GM20431 (cell line): ENCODE results near the gene AIFM1.
"Not testable (repeated sequence)": the region's sequence is repeated elsewhere in the genome, so short reads cannot be mapped to it uniquely, and the experiment has no call there.

Experiments used
- in situ Hi-C: fragments of 300-500 bp; cut with MseI, MboI; formaldehyde crosslinking; loops from one replicate; pipeline ENCODE4 v1.15.0; 2020; ENCODE audit warnings: low sequenced_read_pairs; ENCODE audit not compliant: unreplicated experiment

The AIFM1 gene

DNA sequence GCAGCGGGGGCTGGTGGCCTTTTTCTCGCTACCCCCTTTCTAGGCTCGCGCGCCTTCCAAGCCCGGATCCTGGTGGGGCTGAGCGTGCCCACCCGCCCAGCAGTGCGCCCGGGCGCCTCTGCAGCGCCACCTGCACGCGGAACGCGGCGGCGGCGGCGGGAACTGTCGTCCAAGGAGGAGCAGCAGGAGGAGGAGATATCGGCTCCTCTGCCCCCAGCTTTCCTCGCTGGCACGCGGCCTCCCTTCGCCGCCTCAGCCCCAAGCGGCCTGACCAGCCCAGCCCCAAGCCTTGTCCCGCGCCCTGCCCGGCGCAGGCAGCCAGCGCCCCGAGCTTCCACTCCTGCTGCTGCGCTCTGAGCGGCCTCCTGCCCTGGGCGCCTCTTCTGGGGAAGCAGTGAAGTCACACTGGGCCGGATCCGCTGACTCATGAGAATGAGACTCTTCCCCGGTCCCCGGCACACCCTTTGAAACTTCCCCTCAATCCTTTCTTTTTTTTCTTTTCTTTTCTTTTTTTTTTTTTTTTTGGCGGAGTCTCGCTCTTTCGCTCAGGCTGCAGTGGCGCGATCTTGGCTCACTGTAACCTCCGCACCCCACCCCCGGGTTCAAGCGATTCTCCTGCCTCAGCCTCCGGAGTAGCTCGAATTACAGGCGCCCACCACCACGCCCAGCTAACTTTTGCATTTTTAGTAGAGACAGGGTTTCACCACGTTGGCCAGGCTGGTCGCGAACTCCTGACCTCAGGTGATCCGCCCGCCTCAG, 44.7 kb downstream of the AIFM1 start:
- in situ Hi-C loops = no loop called here

DNA sequence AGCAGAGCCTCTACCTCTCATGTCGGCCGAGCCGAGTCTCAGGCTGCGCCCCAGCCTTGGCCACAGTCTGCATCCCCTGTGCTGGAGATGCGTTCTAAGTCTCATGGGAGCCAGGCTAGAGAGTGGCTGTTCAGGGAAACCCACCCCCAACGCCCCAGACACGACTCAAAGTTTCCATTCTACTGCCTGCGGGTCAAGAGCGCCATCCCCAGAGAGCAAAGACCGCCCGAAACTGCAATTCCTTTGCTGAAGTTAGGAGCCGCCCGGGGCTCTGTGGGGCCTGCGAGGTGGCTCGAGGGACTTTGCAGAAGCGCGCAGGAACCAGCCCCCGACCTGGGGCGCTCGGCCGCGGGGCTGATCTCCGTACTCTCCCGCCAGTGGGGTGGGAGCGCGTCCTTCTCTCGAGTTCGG, 45.3 kb downstream of the AIFM1 start:
- in situ Hi-C loops = no loop called here

- in situ Hi-C loops = no loop called here
Measured at GRCh38 chrX:130119312-130119898, 46.2 kb downstream of the AIFM1 start.

GRCh38 chrX:130118441-130119311, 47.0 kb downstream of the AIFM1 start:
- in situ Hi-C loops = no loop called here

DNA sequence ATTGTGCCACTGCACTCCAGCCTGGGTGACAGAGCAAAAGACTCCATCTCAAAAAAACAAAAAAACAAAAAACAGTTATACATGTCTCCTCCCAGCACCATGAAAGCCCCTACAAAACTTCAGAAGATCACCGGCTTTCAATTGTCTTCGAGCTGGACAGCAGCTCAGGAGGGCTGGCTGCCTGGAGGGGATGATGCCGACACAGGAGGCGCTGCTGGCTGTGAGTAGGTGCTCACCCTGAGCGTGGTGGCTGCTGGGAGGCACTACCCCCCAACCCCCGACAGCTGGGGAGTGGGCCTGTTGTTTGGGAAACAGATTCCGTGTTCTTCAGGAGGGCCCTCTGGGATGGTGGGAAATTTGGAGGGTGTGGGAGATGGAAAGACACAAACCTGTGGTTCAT, 48.5 kb downstream of the AIFM1 start:
- in situ Hi-C loops = no loop called here

DNA sequence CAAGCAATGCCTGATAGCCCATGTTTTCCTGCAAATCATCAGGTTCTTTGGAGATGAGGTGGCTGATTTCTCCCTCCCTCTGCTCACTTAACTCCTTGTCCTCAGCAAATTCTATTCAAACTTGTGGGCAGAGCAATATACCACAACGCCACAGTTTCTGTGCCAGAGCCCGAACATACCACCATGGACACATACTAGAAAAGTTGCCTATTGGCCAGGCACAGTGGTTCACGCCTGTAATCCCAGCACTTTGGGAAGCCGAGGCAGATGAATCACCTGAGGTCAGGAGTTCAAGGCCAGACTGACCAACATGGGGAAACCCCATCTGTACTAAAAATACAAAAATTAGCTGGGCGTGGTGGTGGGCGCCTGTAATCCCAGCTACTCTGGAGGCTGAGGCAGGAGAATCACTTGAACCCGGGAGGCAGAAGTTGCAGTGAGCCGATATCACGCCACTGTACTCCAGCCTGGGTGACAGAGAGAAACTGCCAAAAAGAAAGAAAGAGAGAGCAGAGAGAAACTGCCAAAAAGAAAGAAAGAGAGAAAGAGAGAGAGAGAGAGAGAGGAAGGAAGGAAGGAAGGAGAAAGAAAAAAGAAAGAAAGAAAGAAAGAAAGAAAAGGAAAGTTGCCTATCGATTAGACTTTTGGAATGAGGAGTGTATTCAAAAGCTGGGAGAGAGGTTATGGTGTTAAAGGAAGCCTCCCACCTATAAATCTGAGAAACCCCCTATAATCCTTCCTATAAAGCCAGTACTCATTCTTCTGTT, 50.3 kb downstream of the AIFM1 start:
- in situ Hi-C loops = not testable (repeated sequence)

DNA sequence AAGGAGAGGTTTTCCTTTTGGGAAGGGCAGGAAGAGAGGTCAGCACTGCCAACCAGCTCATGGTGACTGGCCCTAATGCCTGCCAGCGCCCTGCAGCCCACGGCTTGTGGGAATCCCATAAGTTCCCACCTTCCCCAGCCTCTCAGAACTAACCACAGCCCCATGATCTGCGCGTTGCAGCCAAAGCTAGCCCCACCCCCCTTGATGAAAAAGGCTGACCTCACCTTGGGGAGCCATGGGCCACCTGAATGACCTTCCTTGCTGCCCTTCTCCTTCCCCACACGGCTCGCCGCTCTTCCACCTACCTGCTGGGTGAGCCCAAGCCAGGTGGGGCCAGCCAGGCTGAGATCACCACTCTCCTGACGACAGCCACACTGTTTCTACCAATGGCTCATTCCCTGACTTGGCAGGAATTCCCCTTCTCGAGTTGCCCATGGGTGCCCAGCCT, 51.5 kb downstream of the AIFM1 start:
- in situ Hi-C loops = no loop called here

DNA sequence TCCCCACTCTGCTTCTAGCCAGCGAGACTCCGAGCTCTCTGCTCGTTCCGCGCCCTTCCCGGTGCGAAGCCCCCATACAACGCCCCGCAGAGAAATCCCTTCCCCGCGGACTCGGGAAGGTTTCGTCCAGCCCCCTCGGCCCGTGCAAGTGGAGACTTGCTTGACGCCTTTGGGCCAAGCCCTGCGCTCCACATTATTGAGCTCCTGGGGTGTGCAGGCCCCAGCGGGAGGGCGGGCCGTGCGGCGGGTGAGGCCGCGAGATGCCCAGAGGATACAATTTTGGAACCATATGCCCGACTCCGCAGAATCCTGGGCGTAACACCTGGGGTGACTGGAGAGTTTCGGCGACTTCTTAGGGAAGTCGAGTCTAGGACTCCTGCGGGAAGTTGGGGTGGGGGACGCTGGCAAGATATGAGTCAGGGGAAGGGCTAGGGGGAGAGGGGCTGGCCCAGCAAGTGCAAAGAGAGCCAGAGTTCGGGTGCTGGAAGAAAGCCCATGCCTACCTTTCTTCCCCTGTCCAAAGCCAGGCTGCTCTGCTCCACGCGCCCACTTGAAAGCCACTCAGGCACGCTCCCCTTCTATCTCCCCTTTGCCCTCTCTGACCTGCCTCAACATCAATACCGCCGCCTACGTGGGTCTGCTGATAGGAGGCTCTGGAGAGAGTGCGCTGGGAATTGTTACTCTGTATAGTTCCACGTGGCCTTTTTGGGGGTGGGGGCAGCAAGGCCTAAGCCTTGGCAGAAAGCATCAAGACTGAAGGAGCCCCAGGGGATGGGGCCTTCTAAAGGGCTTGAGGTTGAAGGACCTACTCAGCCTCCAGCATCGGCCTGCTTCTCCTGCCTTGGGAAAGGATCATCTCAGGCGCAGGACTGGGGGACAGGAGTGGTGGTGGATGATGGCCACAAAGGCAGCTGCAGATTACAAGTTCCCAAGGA, 54.2 kb downstream of the AIFM1 start:
- in situ Hi-C loops = no loop called here

DNA sequence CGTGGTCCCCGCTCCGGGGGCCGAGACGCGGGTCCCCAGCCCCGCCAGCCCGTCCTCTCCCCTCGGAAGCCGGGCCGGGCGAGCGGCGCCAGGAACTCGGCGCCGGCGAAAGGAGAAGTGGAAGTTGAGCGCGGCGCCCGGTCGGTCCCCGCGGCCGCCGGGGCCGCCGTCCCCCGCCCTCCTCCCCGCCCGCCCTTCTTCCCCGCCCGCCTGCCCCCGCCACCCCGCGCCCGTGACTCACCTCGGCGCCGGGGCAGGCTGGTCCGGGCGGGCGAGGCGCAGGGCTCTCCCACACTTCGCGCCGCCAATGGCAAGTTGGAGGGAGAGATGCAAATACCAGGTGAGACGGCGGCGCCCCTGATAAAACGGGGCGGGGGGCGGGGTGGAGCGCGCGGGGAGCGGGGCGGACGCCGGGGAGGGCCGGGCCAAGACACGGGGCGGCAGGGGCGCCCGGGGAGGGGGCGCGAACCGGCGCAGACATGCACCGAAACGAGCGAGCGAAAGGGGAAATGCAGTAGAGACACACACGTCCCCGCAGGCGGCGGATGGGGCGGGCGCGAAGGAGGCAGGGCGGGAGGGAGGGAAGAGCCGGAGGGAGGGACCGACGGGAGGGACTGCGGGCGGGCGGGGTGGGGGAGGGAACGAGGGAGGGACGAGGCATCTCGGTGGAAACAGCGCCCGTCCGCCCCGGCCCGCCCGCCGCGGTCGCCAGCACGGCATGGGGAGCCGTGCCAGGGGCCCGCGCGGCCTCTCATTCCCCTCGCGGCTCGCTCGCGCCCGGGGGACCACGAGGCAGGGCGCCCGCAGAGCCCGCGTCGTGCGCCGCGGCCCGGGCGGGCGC, 55.0 kb downstream of the AIFM1 start, which contains the start of gene ELF4:
TSS of gene ELF4 (minus strand) at position 119 of the 841 bp plus-strand sequence. CDS start 29,167 bp downstream, outside the sequence.
- in situ Hi-C loops = no loop called here

DNA sequence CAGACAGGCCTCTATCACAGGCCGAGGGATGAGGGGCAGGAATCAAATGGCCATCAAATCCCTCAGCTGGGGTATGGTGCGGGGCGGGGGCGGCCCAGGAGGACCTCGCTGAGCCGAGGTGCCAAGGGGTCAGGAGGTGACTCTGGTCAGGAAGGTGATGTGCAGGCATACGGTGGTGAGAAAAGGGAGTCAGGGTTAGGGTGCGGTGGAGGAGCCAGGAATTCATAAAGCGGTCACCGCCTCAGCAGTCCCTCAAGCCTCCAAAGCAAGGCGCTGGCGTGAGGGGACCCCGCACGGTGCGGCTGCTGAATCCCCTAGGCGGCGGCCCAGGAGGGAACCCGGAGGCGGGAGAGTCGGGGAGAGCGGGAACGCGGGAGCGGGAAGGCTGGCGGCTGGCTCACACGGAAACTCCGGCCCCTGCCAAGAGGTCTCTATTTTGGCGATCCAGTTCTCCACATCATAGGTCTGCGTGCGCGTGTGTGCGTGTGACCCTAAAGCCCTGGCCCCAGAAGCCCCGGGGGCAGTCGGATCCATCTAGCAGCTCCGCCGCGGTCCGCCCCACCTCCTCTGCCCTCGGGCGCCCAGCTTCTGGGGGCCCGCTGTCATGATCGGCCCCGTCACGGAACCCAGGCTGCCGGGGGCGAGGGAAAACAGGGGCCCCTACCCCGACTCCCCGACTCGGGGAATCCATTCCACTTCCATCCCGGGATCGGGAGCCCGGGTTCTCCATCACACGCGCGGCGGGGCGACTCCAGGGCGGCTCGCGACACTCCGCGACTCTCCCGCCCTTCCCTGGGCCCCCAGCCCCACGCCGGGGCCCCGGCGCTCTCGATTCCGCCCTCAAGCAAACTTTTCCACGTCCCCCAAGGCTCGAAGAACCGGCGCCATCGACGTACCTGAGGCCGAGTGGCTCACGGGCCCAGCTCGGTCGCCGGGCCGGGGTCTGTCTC, 55.9 kb downstream of the AIFM1 start:
- in situ Hi-C loops = no loop called here

DNA sequence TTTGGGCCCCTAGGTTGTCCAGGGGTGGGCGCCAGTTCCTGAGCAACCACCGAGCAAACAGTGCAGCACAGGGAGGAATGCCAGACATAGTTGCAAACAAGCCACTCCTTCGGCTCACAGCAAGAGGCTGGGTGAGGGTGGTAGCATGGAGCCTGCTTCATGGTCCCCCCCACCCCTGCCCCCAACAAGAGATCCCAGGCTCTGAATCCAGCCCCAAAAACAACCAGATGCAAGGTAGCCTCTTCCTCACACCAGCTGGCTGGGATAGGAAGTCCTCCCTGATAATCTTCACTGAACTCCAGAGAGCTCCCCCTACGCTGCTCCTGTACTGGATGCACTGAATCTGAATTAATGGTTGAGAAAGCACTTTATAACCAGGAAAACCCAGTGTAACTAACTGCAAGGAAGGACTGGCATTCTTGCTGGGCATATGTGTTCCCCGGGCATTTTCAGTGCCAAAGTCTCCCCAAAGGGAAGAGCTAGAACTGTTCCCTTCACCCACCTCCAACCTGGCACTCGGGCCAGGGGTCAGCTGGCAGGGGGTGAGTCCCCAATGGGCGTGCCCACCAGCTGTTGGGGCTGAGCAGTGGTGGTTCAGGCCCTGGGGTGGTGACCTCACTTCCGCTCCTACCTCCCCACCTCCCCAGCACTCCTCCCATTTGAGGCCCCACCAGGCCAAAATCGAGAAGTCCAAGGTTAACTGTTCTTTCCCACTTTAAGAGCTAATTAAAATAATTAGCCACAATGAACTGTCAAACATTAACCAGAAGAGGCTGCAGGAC, 56.8 kb downstream of the AIFM1 start:
- in situ Hi-C loops = no loop called here

DNA sequence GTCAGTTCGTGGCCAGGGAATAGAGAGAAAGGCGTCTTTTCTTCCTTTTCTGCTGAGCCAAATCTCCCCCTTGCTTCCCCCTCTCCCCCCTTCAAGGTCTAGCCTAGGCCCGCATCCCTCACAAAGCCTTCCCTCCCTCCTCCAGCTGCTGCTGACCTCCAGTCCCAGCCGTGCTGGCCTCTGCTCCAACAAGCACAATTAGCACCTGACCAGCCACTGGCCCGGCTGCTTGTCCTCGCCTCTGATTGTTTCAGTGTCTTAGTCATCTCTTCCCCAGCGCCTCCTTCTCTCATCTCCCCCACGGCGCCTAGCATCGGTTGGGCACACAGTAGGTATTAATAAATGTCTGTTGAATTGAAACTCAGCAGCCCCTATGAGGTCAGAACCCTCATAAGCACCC, 59.6 kb downstream of the AIFM1 start:
- in situ Hi-C loops = no loop called here

GRCh38 chrX:130105244-130105643, 60.4 kb downstream of the AIFM1 start:
- in situ Hi-C loops = no loop called here

- in situ Hi-C loops = no loop called here
Measured at GRCh38 chrX:130103605-130104004, 62.0 kb downstream of the AIFM1 start.

GRCh38 chrX:130100180-130100579, 65.5 kb downstream of the AIFM1 start:
- in situ Hi-C loops = no loop called here

DNA sequence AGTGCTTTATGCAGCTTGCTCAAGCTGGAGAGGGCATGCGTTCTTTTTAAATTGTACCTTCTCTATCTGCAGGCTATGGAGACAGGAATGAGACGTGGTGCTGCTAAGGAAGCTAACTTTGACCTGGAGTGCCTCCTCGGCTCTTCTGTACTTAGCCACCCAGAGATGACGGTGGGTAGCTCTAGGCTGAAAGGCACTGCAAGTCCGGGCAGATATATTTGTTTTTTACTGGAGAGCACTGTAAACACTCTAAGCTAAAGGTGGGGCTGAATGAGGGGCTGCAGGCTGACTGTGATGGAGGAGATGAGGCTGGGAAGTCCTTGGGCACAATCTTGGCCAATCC, 67.5 kb downstream of the AIFM1 start:
- in situ Hi-C loops = no loop called here
